ENCODE data around the gene HEXA. TPM values are rescaled to one million over a fixed set of nuclear protein-coding genes. Genes with fewer than 3 reads are reported as not detected.

The HEXA gene
- total RNA-seq, 1 donor from 2014 or later, result 55.7 TPM

DNA sequence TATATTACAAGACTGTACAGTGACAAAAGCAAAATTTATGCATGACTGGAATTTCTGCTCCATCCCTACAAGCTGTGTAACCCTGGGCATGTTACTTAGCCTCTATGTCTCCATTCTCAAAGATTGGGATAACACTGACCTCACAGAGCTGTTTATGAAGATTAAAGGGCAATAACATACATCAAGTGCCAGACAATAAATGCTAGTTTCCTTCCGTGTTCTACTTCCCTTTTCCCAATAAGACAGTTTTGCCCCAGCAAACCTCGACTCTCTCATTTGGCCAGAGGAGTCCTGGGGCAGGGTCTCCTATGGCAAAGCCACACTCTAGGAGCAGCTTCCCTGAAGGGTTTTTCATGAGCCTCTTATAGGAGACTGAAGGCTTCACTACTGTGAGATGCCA is 7.5 kb downstream of the HEXA start:
- Mint-ChIP-seq H3K4me3 (no peak overlapping the region), H3K9me3 (no peaks in the 10 kb centered on the region), H3K27ac (no peak overlapping the region), H3K4me1 (ENCODE audit: low read depth) (peaks cover 37% of the 10 kb centered on the region), H3K27me3 (ENCODE audit: insufficient read depth) (no peaks in the 10 kb centered on the region), H3K36me3 (ENCODE audit: low read depth) (peaks cover 26% of the 10 kb centered on the region)
- DNase-seq (ENCODE audit: low spot score), result no peak
- intact Hi-C loops (cut with micrococcal nuclease), result no loop called here

DNA sequence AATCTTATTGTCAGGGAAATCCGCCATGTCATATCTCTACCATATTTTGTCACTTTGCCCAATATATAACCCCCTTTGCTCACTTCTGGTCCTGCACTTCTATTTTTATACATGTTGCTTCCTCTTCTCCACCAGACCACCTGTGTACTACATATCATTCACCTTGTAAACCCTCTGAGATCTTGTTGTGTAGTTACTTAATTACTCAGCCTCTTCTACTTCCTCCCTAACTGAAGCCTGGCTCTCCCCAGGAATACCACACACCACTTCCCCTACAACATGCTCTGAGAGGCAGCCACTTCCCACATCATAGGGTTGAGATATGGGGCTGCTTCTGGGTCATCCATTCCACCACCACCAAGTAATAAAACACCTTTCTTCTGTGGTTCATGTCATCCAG is 10.0 kb downstream of the HEXA start:
- Mint-ChIP-seq H3K27ac (peak overlapping the region; percentile 47), H3K27me3 (ENCODE audit: insufficient read depth) (no peaks in the 10 kb centered on the region), H3K4me3 (peak overlapping the region; percentile 2), H3K9me3 (no peaks in the 10 kb centered on the region), H3K36me3 (ENCODE audit: low read depth) (peaks cover 22% of the 10 kb centered on the region), H3K4me1 (ENCODE audit: low read depth) (peaks cover 37% of the 10 kb centered on the region)
- intact Hi-C loops (cut with micrococcal nuclease), result no loop called here
- DNase-seq (ENCODE audit: low spot score), result peak; percentile 38

DNA sequence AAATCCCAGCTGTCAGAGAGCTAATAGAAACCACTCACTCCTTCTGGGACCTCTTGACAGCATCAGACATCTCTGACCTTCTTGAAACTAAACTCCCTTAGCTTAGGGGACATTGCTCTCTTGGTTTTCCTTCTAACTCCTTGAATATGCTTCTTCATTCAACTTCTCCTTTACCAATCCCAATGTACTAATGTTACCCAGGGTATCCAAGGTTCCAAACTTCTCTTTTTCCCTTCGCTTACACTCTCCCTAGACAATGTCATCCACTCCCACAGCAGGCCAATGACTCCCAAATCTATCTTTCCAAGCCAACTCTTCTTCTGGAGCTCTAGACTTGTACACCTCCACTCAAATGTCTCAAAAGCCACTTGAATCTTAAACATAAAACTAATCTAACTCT is 14.6 kb downstream of the HEXA start:
- Mint-ChIP-seq H3K36me3 (ENCODE audit: low read depth) (peaks cover 4% of the 10 kb centered on the region), H3K27me3 (ENCODE audit: insufficient read depth) (no peaks in the 10 kb centered on the region), H3K4me1 (ENCODE audit: low read depth) (peaks cover 18% of the 10 kb centered on the region), H3K4me3 (no peak overlapping the region), H3K9me3 (no peaks in the 10 kb centered on the region), H3K27ac (no peak overlapping the region)
- no peak for DNase-seq (ENCODE audit: low spot score)
- intact Hi-C loops (cut with micrococcal nuclease), result no loop called here

DNA sequence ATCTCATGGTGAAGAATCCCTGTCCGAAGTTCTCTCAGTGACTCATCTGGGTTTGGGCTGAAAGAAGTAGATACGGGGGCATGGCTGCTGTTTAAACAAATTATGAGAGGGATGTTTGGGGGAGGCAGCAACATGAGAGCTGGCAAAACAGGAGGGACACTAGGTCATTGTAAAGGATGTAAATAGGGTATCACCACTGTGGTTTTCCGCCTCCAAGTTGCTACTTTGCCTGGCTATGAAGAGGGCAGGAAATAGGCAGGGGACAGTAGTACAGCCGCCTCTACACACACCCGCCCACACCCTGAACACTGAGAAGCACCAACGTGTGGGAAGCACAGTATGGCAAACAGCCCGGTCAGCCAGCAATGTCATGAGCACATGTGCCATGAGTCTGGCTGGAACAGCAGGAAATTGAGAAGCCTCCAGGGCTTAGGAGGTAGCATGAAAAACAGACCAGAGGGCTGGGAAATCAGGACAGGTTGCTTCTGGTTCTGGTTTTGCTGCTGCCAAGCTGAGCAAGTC is 17.1 kb downstream of the HEXA start:
- no peak for DNase-seq (ENCODE audit: low spot score)
- intact Hi-C loops (cut with micrococcal nuclease), result no loop called here
- no peaks in the 10 kb centered on the region for H3K36me3 Mint-ChIP-seq (ENCODE audit: low read depth)
- no peak overlapping the region for H3K4me3 Mint-ChIP-seq
- peaks cover 9% of the 10 kb centered on the region for H3K4me1 Mint-ChIP-seq (ENCODE audit: low read depth)
- no peaks in the 10 kb centered on the region for H3K9me3 Mint-ChIP-seq
- H3K27ac Mint-ChIP-seq, result no peak overlapping the region
- H3K27me3 Mint-ChIP-seq (ENCODE audit: insufficient read depth), result no peaks in the 10 kb centered on the region

DNA sequence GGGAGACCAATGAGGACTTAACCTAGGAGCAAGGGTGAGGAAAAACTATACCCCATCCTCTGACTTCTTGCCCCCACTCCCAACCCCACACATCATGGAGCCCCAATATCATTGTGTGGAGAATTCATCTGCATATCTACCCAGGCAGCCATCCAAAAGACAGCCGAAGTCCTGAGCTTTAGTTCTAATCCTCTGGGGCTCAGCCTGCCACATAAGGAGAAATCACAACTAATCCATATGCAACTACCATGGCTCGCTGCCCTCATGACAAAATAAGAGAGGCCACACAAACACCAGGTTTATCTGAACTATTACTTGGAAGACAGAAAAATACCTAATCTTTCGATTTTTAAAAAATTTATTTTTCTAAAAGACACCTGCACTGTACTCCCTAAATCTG is 17.7 kb downstream of the HEXA start:
- Mint-ChIP-seq H3K27ac (no peak overlapping the region), H3K27me3 (ENCODE audit: insufficient read depth) (no peaks in the 10 kb centered on the region), H3K36me3 (ENCODE audit: low read depth) (no peaks in the 10 kb centered on the region), H3K9me3 (no peaks in the 10 kb centered on the region), H3K4me3 (no peak overlapping the region), H3K4me1 (ENCODE audit: low read depth) (peaks cover 9% of the 10 kb centered on the region)
- intact Hi-C loops (cut with micrococcal nuclease), result no loop called here
- no peak for DNase-seq (ENCODE audit: low spot score)

DNA sequence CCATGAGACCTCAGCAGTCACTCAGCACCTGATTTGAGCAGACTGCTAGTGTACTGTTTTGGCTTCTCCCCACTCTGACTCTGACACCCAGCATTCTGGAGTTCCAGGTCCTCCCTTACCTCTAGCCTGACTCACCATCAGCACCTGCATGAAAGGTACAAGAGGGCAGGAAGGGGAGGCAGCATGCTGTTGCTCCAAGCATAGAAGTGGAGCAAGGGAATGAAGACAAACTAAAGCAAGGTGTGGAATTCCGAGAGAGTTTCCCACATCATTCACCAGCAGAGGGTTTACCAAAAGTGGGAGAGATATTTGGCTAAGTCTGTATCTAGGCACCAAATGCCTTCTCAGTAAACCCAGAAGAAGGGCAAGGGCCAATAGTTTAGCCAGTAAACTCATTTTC is 21.3 kb downstream of the HEXA start:
- H3K27me3 Mint-ChIP-seq (ENCODE audit: insufficient read depth), result no peaks in the 10 kb centered on the region

DNA sequence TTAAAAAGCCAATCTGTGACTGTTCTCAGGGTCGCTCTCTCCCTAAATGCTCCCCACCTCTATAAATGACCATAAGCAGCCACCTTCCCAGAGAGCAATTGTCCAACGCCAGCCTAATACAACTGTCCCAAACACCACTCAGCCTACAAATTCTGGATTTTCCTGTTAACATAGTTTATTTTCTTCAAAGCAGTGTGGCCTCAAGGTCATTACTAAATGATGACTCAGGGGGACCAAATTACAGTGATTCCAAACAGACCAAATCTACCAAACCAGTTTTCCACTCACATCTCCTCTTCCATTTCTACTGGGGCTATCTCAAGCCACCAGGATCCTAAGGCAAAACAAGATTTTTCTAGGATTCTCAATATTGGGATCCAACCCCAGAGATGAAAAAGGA is 22.5 kb downstream of the HEXA start:
- Mint-ChIP-seq H3K36me3 (ENCODE audit: low read depth) (peaks cover 8% of the 10 kb centered on the region), H3K27me3 (ENCODE audit: insufficient read depth) (no peaks in the 10 kb centered on the region), H3K4me3 (no peak overlapping the region), H3K9me3 (no peaks in the 10 kb centered on the region), H3K27ac (no peak overlapping the region), H3K4me1 (ENCODE audit: low read depth) (peaks cover 7% of the 10 kb centered on the region)
- DNase-seq (ENCODE audit: low spot score), result no peak
- intact Hi-C loops (cut with micrococcal nuclease), result no loop called here

More for the DNA sequence above, 21.3 kb downstream of the HEXA start:
- Mint-ChIP-seq H3K9me3 (no peaks in the 10 kb centered on the region), H3K4me1 (ENCODE audit: low read depth) (peaks cover 9% of the 10 kb centered on the region), H3K36me3 (ENCODE audit: low read depth) (peaks cover 5% of the 10 kb centered on the region), H3K27ac (no peak overlapping the region), H3K4me3 (no peak overlapping the region)
- intact Hi-C loops (cut with micrococcal nuclease), result no loop called here
- DNase-seq (ENCODE audit: low spot score), result no peak

DNA sequence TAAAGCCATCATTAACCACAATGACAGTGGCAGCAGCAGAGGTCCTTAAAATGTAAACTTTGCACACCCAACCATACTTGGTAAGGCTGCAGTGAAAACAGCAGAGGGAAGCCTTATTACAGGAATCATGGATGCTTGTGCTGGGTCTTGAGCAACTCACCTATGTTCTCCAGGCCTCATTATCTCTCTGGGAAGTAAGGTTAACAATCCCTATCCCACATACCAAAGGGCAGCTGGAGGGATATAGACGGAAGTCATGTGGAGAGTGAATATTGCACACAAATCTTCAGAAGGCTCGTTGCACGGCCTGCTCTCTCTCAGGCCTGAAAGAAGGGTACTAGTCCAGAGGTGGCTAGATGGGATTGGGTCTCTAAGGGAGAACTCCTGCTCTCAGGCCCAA is 30.0 kb downstream of the HEXA start:
- intact Hi-C loops (cut with micrococcal nuclease), result no loop called here

DNA sequence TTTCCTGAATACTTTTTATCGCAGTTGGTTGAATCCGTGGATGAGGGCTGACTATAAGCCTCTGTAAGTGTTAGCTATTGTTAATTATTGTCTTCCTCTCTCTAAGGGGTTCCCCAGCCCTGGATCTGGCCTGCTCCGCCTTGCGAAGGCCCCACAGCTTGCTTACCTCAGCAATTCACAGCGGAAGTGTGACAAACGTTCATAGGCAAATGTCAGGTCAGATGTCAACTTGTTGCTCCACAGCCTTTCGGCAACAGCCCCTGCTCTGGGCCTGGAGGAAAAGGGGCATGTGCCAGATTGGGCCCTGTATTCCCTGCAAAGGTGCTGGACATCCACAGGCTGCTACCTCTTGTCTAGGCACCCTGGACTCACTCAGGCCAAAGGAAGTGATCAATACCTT is 30.5 kb downstream of the HEXA start:
- peaks cover 10% of the 10 kb centered on the region for H3K36me3 Mint-ChIP-seq (ENCODE audit: low read depth)
- no peak overlapping the region for H3K4me3 Mint-ChIP-seq
- intact Hi-C loops (cut with micrococcal nuclease), result no loop called here

More for the DNA sequence above, 30.0 kb downstream of the HEXA start:
- Mint-ChIP-seq H3K4me3 (no peak overlapping the region), H3K4me1 (ENCODE audit: low read depth) (peaks cover 7% of the 10 kb centered on the region), H3K36me3 (ENCODE audit: low read depth) (peaks cover 10% of the 10 kb centered on the region), H3K27me3 (ENCODE audit: insufficient read depth) (no peaks in the 10 kb centered on the region), H3K9me3 (no peaks in the 10 kb centered on the region), H3K27ac (no peak overlapping the region)
- no peak for DNase-seq (ENCODE audit: low spot score)

DNA sequence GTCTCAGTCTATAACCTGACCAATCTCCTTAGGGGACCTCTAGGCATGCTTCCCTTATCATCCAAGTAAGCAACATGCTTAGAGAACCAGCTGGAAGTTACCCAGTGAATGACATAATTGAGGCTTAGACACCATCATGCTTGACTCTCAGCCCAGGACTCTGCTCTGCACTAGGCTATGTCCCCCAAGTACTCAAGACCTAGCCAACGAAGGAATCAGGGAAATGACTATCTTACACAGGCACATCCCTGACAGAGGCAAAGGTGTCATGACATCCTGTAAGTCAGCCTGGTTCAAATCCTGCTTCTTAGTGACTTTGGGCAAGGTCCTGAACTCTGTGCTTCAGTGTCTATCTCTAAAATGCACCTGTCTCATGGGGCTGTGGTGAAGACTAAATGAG is 31.2 kb downstream of the HEXA start:
- intact Hi-C loops (cut with micrococcal nuclease), result no loop called here
- Mint-ChIP-seq H3K4me1 (ENCODE audit: low read depth) (peaks cover 7% of the 10 kb centered on the region), H3K36me3 (ENCODE audit: low read depth) (peaks cover 13% of the 10 kb centered on the region), H3K4me3 (no peak overlapping the region), H3K9me3 (no peaks in the 10 kb centered on the region), H3K27me3 (ENCODE audit: insufficient read depth) (no peaks in the 10 kb centered on the region), H3K27ac (no peak overlapping the region)
- no peak for DNase-seq (ENCODE audit: low spot score)

More for the DNA sequence above, 30.5 kb downstream of the HEXA start:
- Mint-ChIP-seq H3K27ac (no peak overlapping the region), H3K4me1 (ENCODE audit: low read depth) (peaks cover 7% of the 10 kb centered on the region), H3K9me3 (no peaks in the 10 kb centered on the region), H3K27me3 (ENCODE audit: insufficient read depth) (no peaks in the 10 kb centered on the region)
- no peak for DNase-seq (ENCODE audit: low spot score)

DNA sequence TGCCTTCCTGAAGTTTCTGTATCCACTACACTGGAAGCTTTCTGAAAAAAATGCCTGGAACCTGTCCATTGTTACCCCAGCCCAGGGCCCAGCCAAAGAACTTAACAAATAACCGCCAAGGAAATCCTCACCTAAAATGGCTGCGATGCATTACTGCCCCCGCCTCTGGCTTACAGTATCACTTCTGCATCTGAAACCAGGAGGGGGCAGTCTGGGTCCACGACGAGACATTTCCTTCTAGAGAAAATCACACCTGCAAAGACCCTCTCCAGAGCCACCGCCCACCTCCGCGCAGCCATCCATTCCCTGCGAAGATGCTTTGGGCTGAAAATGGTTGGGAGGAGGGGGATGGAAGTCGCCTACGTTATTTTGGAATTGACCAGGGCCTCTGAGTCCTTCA is 33.4 kb downstream of the HEXA start:
- H3K36me3 Mint-ChIP-seq (ENCODE audit: low read depth), result peaks cover 9% of the 10 kb centered on the region
- DNase-seq (ENCODE audit: low spot score), result no peak
- no peak overlapping the region for H3K27ac Mint-ChIP-seq
- no peaks in the 10 kb centered on the region for H3K9me3 Mint-ChIP-seq
- intact Hi-C loops (cut with micrococcal nuclease), result no loop called here
- no peak overlapping the region for H3K4me3 Mint-ChIP-seq
- H3K27me3 Mint-ChIP-seq (ENCODE audit: insufficient read depth), result no peaks in the 10 kb centered on the region
- H3K4me1 Mint-ChIP-seq (ENCODE audit: low read depth), result no peaks in the 10 kb centered on the region

DNA sequence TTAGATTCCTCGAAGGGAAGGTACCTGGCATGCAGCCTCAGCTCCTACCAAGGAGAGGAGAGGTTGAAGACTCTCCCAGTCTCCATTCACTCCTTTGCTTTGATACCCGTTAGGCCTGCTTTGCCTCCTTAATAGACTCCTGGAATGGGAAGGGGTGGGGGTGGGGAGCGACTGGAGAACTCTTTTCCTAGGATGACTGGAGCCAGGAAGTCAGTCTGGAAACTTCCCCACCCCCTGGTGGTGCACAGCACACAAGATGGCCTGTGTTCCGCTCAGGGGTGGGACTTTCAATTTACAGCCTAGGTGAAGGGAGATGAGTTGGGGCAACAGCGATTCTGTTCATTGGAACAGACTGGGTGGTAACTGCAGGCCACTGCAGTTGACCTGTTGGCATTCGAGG is 34.5 kb downstream of the HEXA start:
- H3K4me3 Mint-ChIP-seq, result no peak overlapping the region
- intact Hi-C loops (cut with micrococcal nuclease), result no loop called here
- no peaks in the 10 kb centered on the region for H3K9me3 Mint-ChIP-seq
- H3K27ac Mint-ChIP-seq, result no peak overlapping the region
- H3K27me3 Mint-ChIP-seq (ENCODE audit: insufficient read depth), result no peaks in the 10 kb centered on the region
- H3K4me1 Mint-ChIP-seq (ENCODE audit: low read depth), result no peaks in the 10 kb centered on the region
- H3K36me3 Mint-ChIP-seq (ENCODE audit: low read depth), result peaks cover 9% of the 10 kb centered on the region
- DNase-seq (ENCODE audit: low spot score), result no peak

DNA sequence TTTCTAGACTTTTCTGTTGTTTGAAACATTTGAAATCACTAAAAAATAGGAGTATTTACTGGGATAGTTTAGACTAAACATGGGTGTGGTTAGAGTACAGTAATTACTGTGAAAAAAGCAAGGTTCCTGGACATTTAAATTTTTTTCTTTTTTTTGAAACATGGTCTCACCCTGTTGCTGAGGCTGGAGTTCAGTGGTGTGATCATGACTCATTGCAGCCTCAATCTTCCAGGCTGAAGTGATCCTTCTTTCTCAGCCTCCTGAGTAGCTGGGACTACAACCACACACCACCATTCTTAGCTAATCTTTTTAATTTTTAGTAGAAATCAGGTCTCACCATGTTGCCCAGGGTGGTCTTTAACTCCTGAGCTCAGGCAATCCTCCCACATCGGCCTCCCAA is 35.4 kb downstream of the HEXA start:
- intact Hi-C loops (cut with micrococcal nuclease), result no loop called here
- DNase-seq (ENCODE audit: low spot score), result no peak
- peaks cover 4% of the 10 kb centered on the region for H3K36me3 Mint-ChIP-seq (ENCODE audit: low read depth)
- no peak overlapping the region for H3K4me3 Mint-ChIP-seq
- no peaks in the 10 kb centered on the region for H3K9me3 Mint-ChIP-seq
- H3K4me1 Mint-ChIP-seq (ENCODE audit: low read depth), result no peaks in the 10 kb centered on the region
- H3K27ac Mint-ChIP-seq, result no peak overlapping the region
- H3K27me3 Mint-ChIP-seq (ENCODE audit: insufficient read depth), result no peaks in the 10 kb centered on the region

DNA sequence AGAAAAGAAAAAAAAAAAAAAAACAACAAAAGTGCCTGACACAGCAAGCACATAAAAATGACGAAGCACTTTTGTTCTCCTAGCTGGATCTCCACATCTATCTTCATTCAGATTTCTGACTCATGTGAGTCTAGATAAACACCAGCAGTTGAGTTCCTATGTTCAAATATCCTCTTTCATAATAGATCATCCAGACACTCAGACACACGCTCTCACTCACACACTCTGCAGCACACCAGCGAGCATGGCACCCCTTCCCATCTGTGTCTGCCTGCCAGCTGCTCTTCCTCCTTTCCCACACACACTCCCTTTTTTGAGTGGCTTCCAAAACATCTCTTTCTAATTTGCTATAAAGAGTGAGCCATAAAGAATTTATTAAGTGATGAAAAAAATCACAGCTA is 36.0 kb downstream of the HEXA start:
- Mint-ChIP-seq H3K4me3 (no peak overlapping the region), H3K36me3 (ENCODE audit: low read depth) (peaks cover 2% of the 10 kb centered on the region), H3K4me1 (ENCODE audit: low read depth) (no peaks in the 10 kb centered on the region), H3K9me3 (no peaks in the 10 kb centered on the region), H3K27ac (no peak overlapping the region), H3K27me3 (ENCODE audit: insufficient read depth) (no peaks in the 10 kb centered on the region)
- no peak for DNase-seq (ENCODE audit: low spot score)
- intact Hi-C loops (cut with micrococcal nuclease), result no loop called here
